Ectodermal cell (in vitro differentiated cells): Measurements from ENCODE around the gene MCM9.

ENCODE experiments used
- H3K27ac ChIP-seq: 2 replicates; pipeline ENCODE4 v1.7.0; 2013; ENCODE audit warnings: mild to moderate bottlenecking, low read depth, low read length; ENCODE audit not compliant: insufficient read depth, poor library complexity, severe bottlenecking
- H3K27me3 ChIP-seq: 2 replicates; pipeline ENCODE4 v1.7.0; 2013; ENCODE audit warnings: mild to moderate bottlenecking, low read length; ENCODE audit not compliant: insufficient read depth, control insufficient read depth, poor library complexity, severe bottlenecking
- H3K36me3 ChIP-seq: one replicate; pipeline ENCODE4 v1.7.0; 2013; ENCODE audit warnings: low read length; ENCODE audit not compliant: control insufficient read depth, insufficient read depth
- H3K4me1 ChIP-seq: one replicate; pipeline ENCODE4 v1.7.0; 2013; ENCODE audit warnings: low read length; ENCODE audit not compliant: control insufficient read depth, insufficient read depth
- H3K4me3 ChIP-seq: 2 replicates; pipeline ENCODE4 v1.7.0; 2013; ENCODE audit warnings: low read depth, low read length, control low read depth; ENCODE audit not compliant: insufficient read depth
- H3K9me3 ChIP-seq: 2 replicates; pipeline ENCODE4 v1.7.0; 2013; ENCODE audit warnings: mild to moderate bottlenecking, low read length, moderate library complexity; ENCODE audit not compliant: control insufficient read depth
- WGBS, 2 experiments: methylation state at CpG; one replicate each; pipeline ENCODE4 v1.1.7; 2013; ENCODE audit warnings: missing lambda C conversion rate in 2 of 2; 5-methylcytosine and 5-hydroxymethylcytosine counted together

MCM9 gene

DNA sequence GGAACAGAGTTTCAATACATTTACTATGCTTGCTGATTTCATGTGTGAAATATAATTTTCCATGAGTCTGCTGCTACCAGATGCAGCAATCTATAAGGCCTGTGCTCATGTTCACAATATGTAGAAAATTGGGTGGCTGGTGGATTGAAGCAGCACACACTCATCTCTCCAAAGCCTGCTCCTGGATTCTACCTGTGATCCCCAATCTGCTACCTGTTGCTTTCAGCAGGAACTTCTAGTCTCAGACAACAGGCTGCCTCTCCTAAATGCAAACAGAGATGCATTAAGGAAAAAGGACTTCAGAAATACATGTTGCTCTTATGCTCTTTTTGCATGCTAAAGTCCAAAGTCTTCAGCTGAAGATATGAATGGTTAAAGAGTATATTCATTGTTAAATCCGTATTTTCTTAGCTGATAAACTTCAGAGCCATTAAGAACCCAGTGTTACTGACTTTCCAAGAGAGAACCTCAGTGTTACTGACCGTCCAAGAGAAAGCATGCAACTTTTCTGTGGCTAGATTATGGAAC, 30.9 kb upstream of the MCM9 start:
- no peaks in the 10 kb centered on the region for H3K9me3 ChIP-seq
- no peaks in the 10 kb centered on the region for H3K36me3 ChIP-seq
- no peak overlapping the region for H3K4me3 ChIP-seq
- no peak overlapping the region for H3K27ac ChIP-seq
- no peaks in the 10 kb centered on the region for H3K27me3 ChIP-seq
- WGBS, 2 experiments: 91 to 100% methylated on average over 2 of the region's 2 CpGs
- no peaks in the 10 kb centered on the region for H3K4me1 ChIP-seq

DNA sequence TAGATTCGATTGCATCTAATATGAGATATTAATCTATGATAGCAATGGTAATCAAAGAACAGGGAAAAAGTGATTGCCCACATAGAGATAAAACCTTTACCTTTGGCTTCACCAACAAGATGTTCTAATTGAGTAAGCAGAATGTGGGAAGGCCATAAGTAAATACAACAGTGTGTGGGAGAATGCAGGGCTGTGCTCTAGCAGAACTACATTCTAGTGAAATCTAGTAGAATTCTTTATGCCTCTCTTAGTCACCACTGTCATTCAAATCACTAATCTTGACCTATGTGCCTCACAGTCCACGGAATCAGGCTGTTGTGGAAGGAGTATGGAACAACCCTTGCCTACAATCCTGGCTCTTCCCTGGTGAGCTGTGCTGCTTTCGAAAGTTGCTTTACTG, 30.4 kb upstream of the MCM9 start:
- no peak overlapping the region for H3K27ac ChIP-seq
- WGBS, 2 experiments: 91 to 97% methylated on average over 1 to 2 of the region's 3 CpGs
- H3K36me3 ChIP-seq: no peaks in the 10 kb centered on the region

DNA sequence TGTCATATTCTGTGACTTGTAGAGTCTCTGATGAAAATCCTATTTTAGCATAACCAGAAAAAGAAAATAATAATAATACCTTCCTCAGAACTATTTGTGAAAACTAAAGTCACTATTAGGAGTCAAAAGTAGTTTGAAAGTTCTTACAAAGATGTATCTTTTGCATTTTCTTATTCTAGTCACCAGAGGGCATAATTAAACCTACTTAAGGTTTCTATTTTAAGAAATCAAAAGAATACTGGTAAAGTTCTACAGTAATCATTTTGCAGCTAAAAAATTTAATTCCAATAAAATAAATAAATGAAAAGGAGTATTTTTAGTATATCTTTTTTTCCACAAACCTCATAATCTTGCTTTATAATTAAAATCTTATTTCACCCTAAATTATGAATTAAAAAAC, 28.0 kb upstream of the MCM9 start:
- H3K27me3 ChIP-seq: no peaks in the 10 kb centered on the region
- H3K4me1 ChIP-seq: no peaks in the 10 kb centered on the region
- H3K4me3 ChIP-seq: no peak overlapping the region
- H3K36me3 ChIP-seq: no peaks in the 10 kb centered on the region
- no peaks in the 10 kb centered on the region for H3K9me3 ChIP-seq
- H3K27ac ChIP-seq: no peak overlapping the region

More for the DNA sequence above, 30.4 kb upstream of the MCM9 start:
- Histone ChIP-seq H3K27me3 (no peaks in the 10 kb centered on the region), H3K4me3 (no peak overlapping the region), H3K4me1 (no peaks in the 10 kb centered on the region), H3K9me3 (no peaks in the 10 kb centered on the region)

DNA sequence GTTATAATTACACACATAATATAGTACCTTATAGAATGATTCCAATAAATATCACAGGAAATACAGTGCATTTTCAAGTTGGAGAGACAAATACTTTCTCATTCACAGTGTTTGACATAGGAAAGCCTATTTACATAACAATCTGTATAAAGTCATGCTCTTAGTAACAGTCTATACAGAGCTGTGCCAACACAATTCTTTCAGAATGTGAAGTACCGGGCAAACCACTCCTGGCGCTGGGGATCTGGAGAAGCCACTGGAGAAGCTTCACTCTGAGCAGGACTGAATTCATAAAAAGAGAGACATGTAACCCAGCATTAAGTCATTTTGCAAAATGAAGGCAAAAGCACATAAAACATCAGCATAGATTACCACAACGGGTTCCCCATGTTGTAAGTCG, 24.9 kb upstream of the MCM9 start:
- no peaks in the 10 kb centered on the region for H3K27me3 ChIP-seq
- WGBS, 2 experiments: 90 to 91% methylated on average over 4 of the region's 4 CpGs
- H3K4me3 ChIP-seq: no peak overlapping the region
- no peak overlapping the region for H3K27ac ChIP-seq
- H3K36me3 ChIP-seq: no peaks in the 10 kb centered on the region
- H3K9me3 ChIP-seq: no peaks in the 10 kb centered on the region
- no peaks in the 10 kb centered on the region for H3K4me1 ChIP-seq

DNA sequence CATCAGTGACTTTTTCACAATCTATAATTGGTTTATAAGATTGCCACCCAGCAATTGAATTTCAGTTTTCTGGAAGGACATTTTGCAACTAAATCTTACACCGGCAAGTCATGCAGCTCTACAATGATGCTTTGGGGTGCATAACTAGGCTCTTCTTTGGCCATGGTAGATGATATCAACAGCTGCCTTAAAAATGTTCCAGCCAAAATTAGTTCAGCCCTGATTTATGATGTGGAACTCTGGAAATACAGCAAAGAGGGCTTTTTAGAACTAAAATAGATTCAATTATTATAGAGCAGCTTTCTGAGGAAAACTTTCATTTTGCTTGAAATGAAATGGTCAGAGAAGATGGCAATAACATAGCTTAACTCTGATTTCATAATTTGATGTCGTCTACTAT, 18.4 kb upstream of the MCM9 start:
- Histone ChIP-seq H3K36me3 (no peaks in the 10 kb centered on the region), H3K4me1 (no peaks in the 10 kb centered on the region), H3K9me3 (no peaks in the 10 kb centered on the region), H3K27me3 (no peaks in the 10 kb centered on the region), H3K4me3 (no peak overlapping the region), H3K27ac (no peak overlapping the region)
- 94 to 100% methylated on average over 1 of the region's 2 CpGs for WGBS, 2 experiments

DNA sequence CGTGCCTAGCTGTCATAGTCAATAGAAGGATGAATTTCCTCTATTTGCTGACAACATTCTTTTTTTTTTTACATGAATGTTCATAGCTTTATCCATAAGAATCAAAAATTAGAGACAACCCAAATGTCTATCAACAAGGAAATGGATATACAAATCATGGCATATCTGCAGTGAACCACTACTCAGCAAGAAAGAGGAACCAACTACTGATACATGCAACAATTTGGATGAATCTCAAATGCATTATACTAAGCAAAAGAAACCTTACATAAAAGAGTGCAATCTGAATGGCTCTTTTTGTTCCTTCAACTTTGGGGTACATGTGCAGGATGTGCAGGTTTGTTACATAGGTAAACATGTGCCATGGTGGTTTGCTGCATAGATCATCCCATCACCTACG, 17.7 kb upstream of the MCM9 start:
- Histone ChIP-seq H3K4me1 (no peaks in the 10 kb centered on the region), H3K9me3 (no peaks in the 10 kb centered on the region), H3K27ac (no peak overlapping the region), H3K36me3 (no peaks in the 10 kb centered on the region), H3K4me3 (no peak overlapping the region), H3K27me3 (no peaks in the 10 kb centered on the region)
- 88 to 100% methylated on average over 1 to 2 of the region's 2 CpGs for WGBS, 2 experiments

DNA sequence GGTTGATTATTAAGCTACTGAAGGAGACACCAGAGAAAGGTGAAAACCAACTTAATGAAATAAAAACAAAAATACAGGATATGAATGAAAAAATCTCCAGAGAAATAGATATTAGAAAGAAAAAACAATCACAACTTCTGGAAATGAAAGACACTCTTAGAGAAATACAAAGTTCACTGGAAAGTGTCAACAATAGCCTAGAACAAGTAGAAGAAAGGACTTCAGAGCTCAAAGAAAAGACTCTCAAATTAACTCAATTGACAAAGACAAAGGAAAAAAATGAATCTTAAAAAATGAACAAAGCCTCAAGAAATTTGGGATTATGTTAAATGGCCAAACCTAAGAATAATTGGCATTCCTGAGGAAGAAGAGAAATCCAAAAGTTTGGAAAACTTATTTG, 10.3 kb upstream of the MCM9 start:
- Histone ChIP-seq H3K36me3 (no peaks in the 10 kb centered on the region), H3K4me3 (no peak overlapping the region), H3K27me3 (no peaks in the 10 kb centered on the region), H3K27ac (no peak overlapping the region), H3K4me1 (no peaks in the 10 kb centered on the region), H3K9me3 (no peaks in the 10 kb centered on the region)

DNA sequence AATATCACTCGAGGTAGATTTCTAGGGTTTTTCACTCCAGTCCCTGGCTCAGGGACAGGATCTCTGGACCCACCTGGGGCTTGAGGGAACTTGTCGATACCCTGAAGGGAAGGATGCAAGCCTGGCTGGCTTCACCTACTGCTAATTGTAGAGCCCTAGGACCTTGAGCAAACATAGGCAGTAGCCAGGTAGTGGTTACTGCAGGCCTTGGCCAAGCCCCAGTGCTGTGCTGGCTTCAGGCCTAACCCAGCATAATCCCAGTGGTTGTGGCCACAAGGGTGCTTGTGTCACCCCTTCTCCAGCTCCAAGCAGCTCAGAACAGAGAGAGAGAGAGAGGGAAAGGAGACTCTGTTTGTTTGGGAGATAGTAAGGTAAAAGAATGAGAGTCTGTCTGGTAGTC, 5.8 kb upstream of the MCM9 start:
- no peaks in the 10 kb centered on the region for H3K9me3 ChIP-seq
- no peak overlapping the region for H3K27ac ChIP-seq
- 94% methylated on average over 2 of the region's 2 CpGs for WGBS, 2 experiments
- H3K36me3 ChIP-seq: no peaks in the 10 kb centered on the region
- peaks cover 3% of the 10 kb centered on the region for H3K4me1 ChIP-seq
- H3K27me3 ChIP-seq: no peaks in the 10 kb centered on the region
- no peak overlapping the region for H3K4me3 ChIP-seq

DNA sequence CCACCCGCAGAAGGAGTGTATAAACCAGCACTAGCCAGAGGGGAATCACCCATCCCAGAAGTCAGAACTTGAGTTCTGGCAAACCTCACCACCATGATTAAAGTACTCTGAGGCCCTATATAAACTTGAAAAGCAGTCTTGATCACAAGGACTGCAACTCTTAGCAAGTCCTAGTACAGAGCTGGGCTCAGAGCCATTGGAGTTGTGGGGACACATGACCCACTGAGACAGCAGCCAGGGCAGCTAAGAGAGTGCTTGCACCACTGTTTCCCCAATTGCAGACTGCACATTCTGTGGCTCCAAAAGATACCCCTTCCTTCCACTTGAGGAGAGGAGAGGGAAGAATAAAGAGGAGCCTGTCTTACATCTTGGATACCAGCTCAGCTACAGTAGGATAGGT, 4.7 kb upstream of the MCM9 start:
- H3K27ac ChIP-seq: no peak overlapping the region
- H3K4me1 ChIP-seq: peaks cover 8% of the 10 kb centered on the region
- H3K36me3 ChIP-seq: no peaks in the 10 kb centered on the region
- no peak overlapping the region for H3K4me3 ChIP-seq
- no peaks in the 10 kb centered on the region for H3K9me3 ChIP-seq
- no peaks in the 10 kb centered on the region for H3K27me3 ChIP-seq
- WGBS, 2 experiments: 91 to 92% methylated on average over 1 of the region's 1 CpG

DNA sequence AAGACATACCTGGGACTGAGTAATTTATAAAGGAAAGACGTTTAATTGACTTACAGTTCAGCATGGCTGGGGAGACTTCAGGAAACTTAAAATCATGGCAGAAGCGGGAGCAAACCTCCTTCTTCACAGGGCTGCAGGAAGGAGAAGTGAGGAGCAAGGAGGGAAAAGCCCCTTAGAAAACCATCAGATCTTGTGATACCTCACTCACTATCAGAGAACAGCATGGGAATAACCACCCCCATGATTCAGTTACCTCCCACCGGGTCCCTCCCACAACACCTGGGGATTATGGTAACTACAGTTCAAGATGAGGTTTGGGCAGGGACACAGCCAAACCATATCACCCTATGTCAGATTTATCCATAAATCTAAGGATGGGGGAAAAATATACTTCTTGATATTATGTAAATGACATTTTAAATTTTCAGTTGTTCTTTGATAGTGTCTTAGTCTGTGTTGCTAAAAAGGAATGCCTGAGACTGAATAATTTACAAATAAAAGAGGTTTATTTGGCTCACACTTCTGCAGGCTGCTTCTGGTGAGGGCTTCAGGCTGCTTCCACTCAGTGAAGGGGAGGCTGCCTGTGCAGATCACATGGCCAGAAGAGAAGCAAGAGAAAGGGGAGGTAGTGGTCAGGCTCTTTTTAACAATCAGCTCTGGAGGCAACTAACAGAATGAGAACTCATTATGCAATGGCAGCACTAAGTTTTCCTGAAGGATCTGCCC, 1.2 kb upstream of the MCM9 start:
- Histone ChIP-seq H3K4me3 (peak overlapping the region; percentile 96), H3K27me3 (no peaks in the 10 kb centered on the region), H3K4me1 (peaks cover 8% of the 10 kb centered on the region), H3K27ac (no peak overlapping the region), H3K9me3 (no peaks in the 10 kb centered on the region), H3K36me3 (peaks cover 4% of the 10 kb centered on the region)
- WGBS, 2 experiments: 86 to 91% methylated on average over 2 to 3 of the region's 3 CpGs

DNA sequence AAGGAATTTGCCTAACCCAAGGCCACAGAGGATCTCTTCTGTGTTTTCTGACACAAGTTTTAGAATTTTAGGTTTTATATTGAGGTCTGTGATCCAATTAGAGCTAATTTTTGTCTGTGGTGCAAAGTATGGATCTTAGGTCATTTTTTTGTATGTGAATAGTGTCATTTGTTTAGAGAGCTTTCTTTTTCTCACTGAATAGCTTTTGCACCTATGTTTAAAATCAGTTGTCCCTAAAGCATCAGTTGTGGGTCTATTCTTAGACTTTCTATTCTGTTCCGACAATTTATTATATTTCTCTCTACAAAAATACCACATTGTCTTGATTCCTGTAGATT, 341 bp upstream of the MCM9 start:
- Histone ChIP-seq H3K4me3 (peak overlapping the region; percentile 96), H3K36me3 (peaks cover 4% of the 10 kb centered on the region), H3K27me3 (no peaks in the 10 kb centered on the region), H3K9me3 (no peaks in the 10 kb centered on the region), H3K4me1 (peaks cover 8% of the 10 kb centered on the region), H3K27ac (peak overlapping the region; percentile 76)
- 69 to 81% methylated on average over 1 of the region's 1 CpG for WGBS, 2 experiments
